K562 (cell line): ENCODE results near the gene TRIM69. TPM values are rescaled to one million over a fixed set of nuclear protein-coding genes. Genes with fewer than 3 reads are reported as not detected.

Experiments used
- BACH1 ChIP-seq: fragments of 200-800 bp; sonication (Bioruptor generic); IDR thresholded peaks from 2 replicates; pipeline ENCODE4 v1.6.1; 2016; ENCODE audit warnings: missing genetic modification characterization, missing compliant biosample characterization
- E2F8 ChIP-seq: fragments of 450-650 bp; IDR thresholded peaks from 2 replicates; pipeline ENCODE4 v1.7.1; 2018; ENCODE audit warnings: mild to moderate bottlenecking, low read depth; ENCODE audit not compliant: partially characterized antibody
- HNRNPH1 ChIP-seq: fragments of 200-400 bp; formaldehyde crosslinking; optimal IDR thresholded peaks from 2 replicates; pipeline ENCODE3; 2017; ENCODE audit warnings: low read depth, mild to moderate bottlenecking, low read length, moderate library complexity
- HOMEZ ChIP-seq: fragments of 250-450 bp; sonication (Bioruptor Pico); IDR thresholded peaks from 2 replicates; pipeline ENCODE4 v1.4.0; 2020; ENCODE audit warnings: mild to moderate bottlenecking, moderate library complexity
- RBM39 ChIP-seq: fragments of 200-400 bp; formaldehyde crosslinking; optimal IDR thresholded peaks from 2 replicates; pipeline ENCODE3; 2018; ENCODE audit warnings: low read depth, low read length
- SIN3A ChIP-seq, 2 experiments: fragments of 150-350 bp in 1 of 2; IDR thresholded peaks; 2 replicates each; pipeline ENCODE4 v1.6.1; 2011 to 2016; ENCODE audit warnings: borderline replicate concordance in 2 of 2, low read depth in 2 of 2, low read length in 2 of 2, mild to moderate bottlenecking in 2 of 2, moderate library complexity in 2 of 2; ENCODE audit not compliant: control insufficient read depth in 1 of 2
- SRF ChIP-seq, 2 experiments: fragments of 250-450, 450-650 bp in 1 of 2; sonication (Bioruptor Pico) in 1 of 2; sonication (generic) in 1 of 2; formaldehyde crosslinking; IDR thresholded peaks; 2 replicates each; pipeline versions ENCODE4 v1.5.0 to v1.5.1; 2020 to 2022; ENCODE audit warnings: mild to moderate bottlenecking in 1 of 2, missing genetic modification reagents in 1 of 2
- YY1 ChIP-seq, 3 experiments: IDR thresholded peaks; 2 replicates each; pipeline ENCODE4 v1.6.1; 2011; ENCODE audit warnings: low read length in 2 of 3, mild to moderate bottlenecking in 2 of 3, moderate library complexity in 2 of 3, borderline replicate concordance in 1 of 3, control low read depth in 1 of 3, low read depth in 1 of 3; ENCODE audit not compliant: insufficient read depth in 3 of 3, insufficient replicate concordance in 2 of 3, control insufficient read depth in 1 of 3, insufficient read length in 1 of 3; ENCODE audit errors: extremely low read depth in 1 of 3
- ZFP1 ChIP-seq: fragments of 450-650 bp; formaldehyde crosslinking; IDR thresholded peaks from 2 replicates; pipeline ENCODE4 v1.4.0; 2020; ENCODE audit warnings: mild to moderate bottlenecking, mixed read lengths
- polyA plus RNA-seq, 8 experiments: library from polyadenylated mRNA; depleted of rRNA in 4 of 8; stranded (reverse) in 5 of 8; unstranded in 3 of 8; fragments of >200 nt; fragmentation: Nextera tagmentation in 2 of 8; fragmentation: Illumina TruSeq in 1 of 8; extraction: Ambion mirVana in 2 of 8; extraction: Trizol in 1 of 8; gene quantifications; 2 replicates each; pipeline versions ENCODE4 v1.2.1 to v1.2.3, GENCODE V29; 2011 to 2014; ENCODE audit warnings: inconsistent platforms in 1 of 8, missing spikeins in 1 of 8
- total RNA-seq, 7 experiments: library from RNA; depleted of rRNA in 6 of 7; stranded (reverse); fragments of >200 nt in 6 of 7; fragmentation: Illumina TruSeq in 2 of 7; extraction: Trizol in 2 of 7; gene quantifications; 2 replicates each; pipeline versions ENCODE4 v1.2.1 to v1.2.3, GENCODE V29; 2011 to 2021; ENCODE audit warnings: low replicate concordance in 1 of 7
- TF ChIP-seq, protein P1 (sequence below): fragments of 450-650 bp; formaldehyde crosslinking; IDR thresholded peaks from 2 replicates; pipeline ENCODE4 v1.4.0; 2020; ENCODE audit warnings: mild to moderate bottlenecking, mixed read lengths
- TF ChIP-seq, protein P2 (sequence below): fragments of 250-450 bp; sonication (Bioruptor Pico); IDR thresholded peaks from 2 replicates; pipeline ENCODE4 v1.4.0; 2020

Gene TRIM69
- total and polyA plus RNA-seq, 9 of the 15 experiments (the other 6 are each of a cell fraction or from before 2014, with no cell fraction given): 1.0 to 4.3 (median 2.3) TPM

- TF ChIP-seq, protein P1, sequence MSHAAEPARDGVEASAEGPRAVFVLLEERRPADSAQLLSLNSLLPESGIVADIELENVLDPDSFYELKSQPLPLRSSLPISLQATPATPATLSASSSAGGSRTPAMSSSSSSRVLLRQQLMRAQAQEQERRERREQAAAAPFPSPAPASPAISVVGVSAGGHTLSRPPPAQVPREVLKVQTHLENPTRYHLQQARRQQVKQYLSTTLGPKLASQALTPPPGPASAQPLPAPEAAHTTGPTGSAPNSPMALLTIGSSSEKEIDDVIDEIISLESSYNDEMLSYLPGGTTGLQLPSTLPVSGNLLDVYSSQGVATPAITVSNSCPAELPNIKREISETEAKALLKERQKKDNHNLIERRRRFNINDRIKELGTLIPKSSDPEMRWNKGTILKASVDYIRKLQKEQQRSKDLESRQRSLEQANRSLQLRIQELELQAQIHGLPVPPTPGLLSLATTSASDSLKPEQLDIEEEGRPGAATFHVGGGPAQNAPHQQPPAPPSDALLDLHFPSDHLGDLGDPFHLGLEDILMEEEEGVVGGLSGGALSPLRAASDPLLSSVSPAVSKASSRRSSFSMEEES (CRISPR knock-in tag): no peak
- TF ChIP-seq HOMEZ (no peak), E2F8 (no peak), SIN3A (IDR thresholded peaks at IDR 0.05; ENCODE audit: borderline replicate concordance in 2 of 2, control insufficient read depth in 1 of 2, low read depth in 2 of 2, low read length in 2 of 2) (0 out of 4 replicates have a peak, but pooled peaks of 1 of the 2 experiments have one; percentile 59), RBM39 (no peak), SRF (CRISPR knock-in tag; IDR thresholded peaks at IDR 0.05) (no peak), ZFP1 (CRISPR knock-in tag) (no peak), HNRNPH1 (no peak), YY1 (IDR thresholded peaks at IDR 0.05; ENCODE audit: borderline replicate concordance in 1 of 3, control insufficient read depth in 1 of 3, extremely low read depth in 1 of 3, insufficient read depth in 3 of 3, insufficient read length in 1 of 3, insufficient replicate concordance in 2 of 3, low read depth in 1 of 3, low read length in 2 of 3) (no peak), BACH1 (tag) (no peak)
- TF ChIP-seq, protein P2, sequence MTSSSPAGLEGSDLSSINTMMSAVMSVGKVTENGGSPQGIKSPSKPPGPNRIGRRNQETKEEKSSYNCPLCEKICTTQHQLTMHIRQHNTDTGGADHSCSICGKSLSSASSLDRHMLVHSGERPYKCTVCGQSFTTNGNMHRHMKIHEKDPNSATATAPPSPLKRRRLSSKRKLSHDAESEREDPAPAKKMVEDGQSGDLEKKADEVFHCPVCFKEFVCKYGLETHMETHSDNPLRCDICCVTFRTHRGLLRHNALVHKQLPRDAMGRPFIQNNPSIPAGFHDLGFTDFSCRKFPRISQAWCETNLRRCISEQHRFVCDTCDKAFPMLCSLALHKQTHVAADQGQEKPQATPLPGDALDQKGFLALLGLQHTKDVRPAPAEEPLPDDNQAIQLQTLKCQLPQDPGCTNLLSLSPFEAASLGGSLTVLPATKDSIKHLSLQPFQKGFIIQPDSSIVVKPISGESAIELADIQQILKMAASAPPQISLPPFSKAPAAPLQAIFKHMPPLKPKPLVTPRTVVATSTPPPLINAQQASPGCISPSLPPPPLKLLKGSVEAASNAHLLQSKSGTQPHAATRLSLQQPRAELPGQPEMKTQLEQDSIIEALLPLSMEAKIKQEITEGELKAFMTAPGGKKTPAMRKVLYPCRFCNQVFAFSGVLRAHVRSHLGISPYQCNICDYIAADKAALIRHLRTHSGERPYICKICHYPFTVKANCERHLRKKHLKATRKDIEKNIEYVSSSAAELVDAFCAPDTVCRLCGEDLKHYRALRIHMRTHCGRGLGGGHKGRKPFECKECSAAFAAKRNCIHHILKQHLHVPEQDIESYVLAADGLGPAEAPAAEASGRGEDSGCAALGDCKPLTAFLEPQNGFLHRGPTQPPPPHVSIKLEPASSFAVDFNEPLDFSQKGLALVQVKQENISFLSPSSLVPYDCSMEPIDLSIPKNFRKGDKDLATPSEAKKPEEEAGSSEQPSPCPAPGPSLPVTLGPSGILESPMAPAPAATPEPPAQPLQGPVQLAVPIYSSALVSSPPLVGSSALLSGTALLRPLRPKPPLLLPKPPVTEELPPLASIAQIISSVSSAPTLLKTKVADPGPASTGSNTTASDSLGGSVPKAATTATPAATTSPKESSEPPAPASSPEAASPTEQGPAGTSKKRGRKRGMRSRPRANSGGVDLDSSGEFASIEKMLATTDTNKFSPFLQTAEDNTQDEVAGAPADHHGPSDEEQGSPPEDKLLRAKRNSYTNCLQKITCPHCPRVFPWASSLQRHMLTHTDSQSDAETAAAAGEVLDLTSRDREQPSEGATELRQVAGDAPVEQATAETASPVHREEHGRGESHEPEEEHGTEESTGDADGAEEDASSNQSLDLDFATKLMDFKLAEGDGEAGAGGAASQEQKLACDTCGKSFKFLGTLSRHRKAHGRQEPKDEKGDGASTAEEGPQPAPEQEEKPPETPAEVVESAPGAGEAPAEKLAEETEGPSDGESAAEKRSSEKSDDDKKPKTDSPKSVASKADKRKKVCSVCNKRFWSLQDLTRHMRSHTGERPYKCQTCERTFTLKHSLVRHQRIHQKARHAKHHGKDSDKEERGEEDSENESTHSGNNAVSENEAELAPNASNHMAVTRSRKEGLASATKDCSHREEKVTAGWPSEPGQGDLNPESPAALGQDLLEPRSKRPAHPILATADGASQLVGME: no peak
Observed at GRCh38 chr15:44711743-44712345, 24.5 kb upstream of the TRIM69 start (continued).
